Neural progenitor cell (in vitro differentiated cells): ENCODE results near the gene CFAP410. TPM values are rescaled to one million over a fixed set of nuclear protein-coding genes. Genes with fewer than 3 reads are reported as not detected.

Experiments
- DNase-seq: peaks from one replicate; pipeline ENCODE4 v3.0.0-alpha.2; 2016; ENCODE audit warnings: low spot score
- H2AFZ ChIP-seq: fragments of 200-600 bp; sonication (generic); replicated peaks from 2 replicates; pipeline ENCODE4 v1.6.1; 2016; ENCODE audit warnings: antibody characterized with exemption
- H3F3A ChIP-seq: fragments of 200-600 bp; sonication (generic); 2 replicates; pipeline ENCODE4 v1.6.1; 2016; ENCODE audit warnings: antibody characterized with exemption, low read depth
- H3K27ac ChIP-seq: fragments of 200-600 bp; sonication (generic); 2 replicates; pipeline ENCODE4 v1.5.1; 2016; ENCODE audit warnings: mild to moderate bottlenecking
- H3K27me3 ChIP-seq: fragments of 200-600 bp; sonication (generic); 2 replicates; pipeline ENCODE4 v1.6.1; 2016; ENCODE audit warnings: mild to moderate bottlenecking, moderate library complexity
- H3K36me3 ChIP-seq: fragments of 200-600 bp; sonication (generic); 2 replicates; pipeline ENCODE4 v1.5.1; 2016
- H3K4me1 ChIP-seq: fragments of 200-600 bp; sonication (generic); 2 replicates; pipeline ENCODE4 v1.6.1; 2016; ENCODE audit warnings: mixed run types
- H3K4me2 ChIP-seq: fragments of 200-600 bp; sonication (generic); 2 replicates; pipeline ENCODE4 v1.6.1; 2016
- H3K4me3 ChIP-seq: fragments of 200-600 bp; sonication (generic); 2 replicates; pipeline ENCODE4 v1.5.1; 2016
- H3K79me2 ChIP-seq: fragments of 200-600 bp; sonication (generic); 2 replicates; pipeline ENCODE4 v1.6.1; 2016; ENCODE audit warnings: low read depth
- H3K9ac ChIP-seq: fragments of 200-600 bp; sonication (generic); 2 replicates; pipeline ENCODE4 v1.6.1; 2016
- H3K9me3 ChIP-seq: fragments of 200-600 bp; sonication (generic); 2 replicates; pipeline ENCODE4 v1.5.1; 2016; ENCODE audit warnings: low read depth
- H4K20me1 ChIP-seq: fragments of 200-600 bp; sonication (generic); 2 replicates; pipeline ENCODE4 v1.6.1; 2016; ENCODE audit warnings: low read depth
- H3K27ac Mint-ChIP-seq: 3 replicates; pipeline ENCODE4 v1.8.0; 2021; ENCODE audit warnings: mixed read lengths
- H3K27me3 Mint-ChIP-seq: 2 replicates; pipeline ENCODE4 v1.8.0; 2022; ENCODE audit warnings: low read depth, mild to moderate bottlenecking, inconsistent platforms, moderate library complexity, mixed read lengths; ENCODE audit not compliant: insufficient read depth
- H3K36me3 Mint-ChIP-seq: 3 replicates; pipeline ENCODE4 v1.8.0; 2021; ENCODE audit warnings: mixed read lengths
- H3K4me1 Mint-ChIP-seq: 3 replicates; pipeline ENCODE4 v1.8.0; 2021; ENCODE audit warnings: mixed read lengths
- H3K4me3 Mint-ChIP-seq: 3 replicates; pipeline ENCODE4 v1.8.0; 2021; ENCODE audit warnings: mild to moderate bottlenecking, moderate library complexity, mixed read lengths
- H3K9me3 Mint-ChIP-seq: 3 replicates; pipeline ENCODE4 v1.8.0; 2020; ENCODE audit warnings: mixed read lengths
- CTCF ChIP-seq: fragments of 200-600 bp; sonication (generic); IDR thresholded peaks from 2 replicates; pipeline ENCODE4 v1.5.1; 2017; ENCODE audit warnings: antibody characterized with exemption, mild to moderate bottlenecking
- EZH2 ChIP-seq: fragments of 200-600 bp; sonication (generic); IDR thresholded peaks from 2 replicates; pipeline ENCODE4 v1.6.1; 2017; ENCODE audit warnings: antibody characterized with exemption, mild to moderate bottlenecking, moderate library complexity
- EZH2phosphoT487 ChIP-seq: fragments of 200-600 bp; sonication (generic); IDR thresholded peaks from 2 replicates; pipeline ENCODE4 v1.6.1; 2017; ENCODE audit warnings: antibody characterized with exemption
- total RNA-seq: library from RNA; depleted of rRNA; stranded (reverse); fragments of >200 nt; gene quantifications from 2 replicates; pipeline ENCODE4 v1.2.3, GENCODE V29; 2015; ENCODE audit warnings: low replicate concordance

The CFAP410 gene
- total RNA-seq, 1 donor from 2014 or later = 7.5 TPM

GRCh38 chr21:44379991-44380865 lies 41.0 kb upstream of the CFAP410 start:
- TF ChIP-seq CTCF = no peak
- no peak for TF ChIP-seq EZH2phosphoT487
- no peak for TF ChIP-seq EZH2
- peak; percentile 48 for DNase-seq
- H3K9ac ChIP-seq = no peak overlapping the region

GRCh38 chr21:44379515-44379848 lies 40.3 kb upstream of the CFAP410 start:
- Histone ChIP-seq H3K27ac (no peak overlapping the region), H4K20me1 (no peaks in the 10 kb centered on the region), H2AFZ (no peak overlapping the region), H3K27me3 (no peaks in the 10 kb centered on the region), H3K4me3 (no peak overlapping the region), H3K79me2 (no peaks in the 10 kb centered on the region), H3F3A (no peaks in the 10 kb centered on the region), H3K36me3 (no peaks in the 10 kb centered on the region), H3K9me3 (no peaks in the 10 kb centered on the region), H3K4me2 (no peak overlapping the region), H3K9ac (no peak overlapping the region), H3K4me1 (peaks cover 8% of the 10 kb centered on the region)
- DNase-seq = no peak
- no peak for TF ChIP-seq CTCF
- TF ChIP-seq EZH2phosphoT487 = no peak
- Mint-ChIP-seq H3K4me1 (peaks cover 11% of the 10 kb centered on the region), H3K27ac (no peak overlapping the region), H3K4me3 (no peak overlapping the region), H3K36me3 (no peaks in the 10 kb centered on the region), H3K9me3 (peaks cover 19% of the 10 kb centered on the region), H3K27me3 (peaks cover 11% of the 10 kb centered on the region)

More at GRCh38 chr21:44379991-44380865, 41.0 kb upstream of the CFAP410 start:
- Histone ChIP-seq H3K36me3 (no peaks in the 10 kb centered on the region), H3K9me3 (no peaks in the 10 kb centered on the region), H4K20me1 (no peaks in the 10 kb centered on the region), H3K27ac (no peak overlapping the region), H3K4me3 (no peak overlapping the region), H3K4me1 (peaks cover 8% of the 10 kb centered on the region), H3F3A (no peaks in the 10 kb centered on the region), H3K4me2 (no peak overlapping the region), H2AFZ (peak overlapping the region; percentile 77), H3K79me2 (no peaks in the 10 kb centered on the region), H3K27me3 (no peaks in the 10 kb centered on the region)
- peaks cover 11% of the 10 kb centered on the region for H3K4me1 Mint-ChIP-seq
- H3K36me3 Mint-ChIP-seq = no peaks in the 10 kb centered on the region
- peaks cover 11% of the 10 kb centered on the region for H3K27me3 Mint-ChIP-seq
- H3K9me3 Mint-ChIP-seq = peaks cover 21% of the 10 kb centered on the region
- peak overlapping the region; percentile 17 for H3K27ac Mint-ChIP-seq
- H3K4me3 Mint-ChIP-seq = no peak overlapping the region

GRCh38 chr21:44378646-44379514 lies 39.7 kb upstream of the CFAP410 start:
- Mint-ChIP-seq H3K4me1 (peaks cover 11% of the 10 kb centered on the region), H3K36me3 (no peaks in the 10 kb centered on the region), H3K27ac (peak overlapping the region; percentile 86), H3K27me3 (peaks cover 13% of the 10 kb centered on the region), H3K4me3 (no peak overlapping the region), H3K9me3 (peaks cover 19% of the 10 kb centered on the region)
- no peak overlapping the region for H3K4me2 ChIP-seq
- no peak overlapping the region for H2AFZ ChIP-seq
- TF ChIP-seq EZH2 (no peak), EZH2phosphoT487 (no peak)
- no peak overlapping the region for H3K4me3 ChIP-seq
- H4K20me1 ChIP-seq = no peaks in the 10 kb centered on the region
- no peaks in the 10 kb centered on the region for H3K79me2 ChIP-seq
- no peak overlapping the region for H3K27ac ChIP-seq
- no peaks in the 10 kb centered on the region for H3F3A ChIP-seq
- no peaks in the 10 kb centered on the region for H3K9me3 ChIP-seq
- H3K36me3 ChIP-seq = no peaks in the 10 kb centered on the region
- H3K27me3 ChIP-seq = no peaks in the 10 kb centered on the region
- no peak overlapping the region for H3K9ac ChIP-seq
- DNase-seq = no peak
- H3K4me1 ChIP-seq = peaks cover 8% of the 10 kb centered on the region
